Prostate gland (tissue), 2 donors: ENCODE measurements around the gene MSMO1.

Experiments used
- POLR2A ChIP-seq: fragments of 450-650 bp; IDR thresholded peaks from one replicate; pipeline ENCODE4 v1.6.1; 2016; ENCODE audit warnings: antibody characterized with exemption, mild to moderate bottlenecking
- TF ChIP-seq, protein P1 (sequence below), 4 experiments: fragments of 200-600 bp in 2 of 4; fragments of 450-650 bp in 2 of 4; sonication (generic) in 2 of 4; IDR thresholded peaks; 1 replicate in 3 of 4; 2 replicates in 1 of 4; pipeline ENCODE4 v1.5.1; 2016 to 2019; ENCODE audit warnings: antibody characterized with exemption in 4 of 4, mild to moderate bottlenecking in 2 of 4, moderate library complexity in 2 of 4

DNA sequence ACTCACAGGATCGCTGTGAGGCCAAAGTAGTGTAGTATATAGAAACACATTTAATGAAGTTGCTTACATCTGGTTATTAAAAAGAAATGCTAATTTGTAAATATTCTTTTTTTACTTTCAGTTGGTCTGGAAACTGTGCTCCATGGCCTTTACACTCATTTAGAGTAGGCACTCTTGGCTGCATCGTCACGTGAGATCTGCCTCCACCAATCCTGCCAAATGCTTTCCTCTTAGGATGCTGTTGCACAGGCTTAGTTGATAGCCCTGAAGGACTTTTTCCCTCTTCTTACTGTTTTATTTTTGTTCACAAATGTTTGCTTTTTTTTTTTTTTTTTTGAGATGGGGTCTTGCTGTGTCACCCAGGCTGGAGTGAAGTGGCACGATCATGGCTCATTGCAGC, 57.7 kb downstream of the MSMO1 start:
- TF ChIP-seq, protein P1, sequence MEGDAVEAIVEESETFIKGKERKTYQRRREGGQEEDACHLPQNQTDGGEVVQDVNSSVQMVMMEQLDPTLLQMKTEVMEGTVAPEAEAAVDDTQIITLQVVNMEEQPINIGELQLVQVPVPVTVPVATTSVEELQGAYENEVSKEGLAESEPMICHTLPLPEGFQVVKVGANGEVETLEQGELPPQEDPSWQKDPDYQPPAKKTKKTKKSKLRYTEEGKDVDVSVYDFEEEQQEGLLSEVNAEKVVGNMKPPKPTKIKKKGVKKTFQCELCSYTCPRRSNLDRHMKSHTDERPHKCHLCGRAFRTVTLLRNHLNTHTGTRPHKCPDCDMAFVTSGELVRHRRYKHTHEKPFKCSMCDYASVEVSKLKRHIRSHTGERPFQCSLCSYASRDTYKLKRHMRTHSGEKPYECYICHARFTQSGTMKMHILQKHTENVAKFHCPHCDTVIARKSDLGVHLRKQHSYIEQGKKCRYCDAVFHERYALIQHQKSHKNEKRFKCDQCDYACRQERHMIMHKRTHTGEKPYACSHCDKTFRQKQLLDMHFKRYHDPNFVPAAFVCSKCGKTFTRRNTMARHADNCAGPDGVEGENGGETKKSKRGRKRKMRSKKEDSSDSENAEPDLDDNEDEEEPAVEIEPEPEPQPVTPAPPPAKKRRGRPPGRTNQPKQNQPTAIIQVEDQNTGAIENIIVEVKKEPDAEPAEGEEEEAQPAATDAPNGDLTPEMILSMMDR (IDR thresholded peaks at IDR 0.05), result no peak
- no peak for TF ChIP-seq POLR2A
